GM12865 (cell line): Measurements from ENCODE around the gene POLR2H.

ENCODE experiments used
- DNase-seq: peaks from one replicate; pipeline ENCODE4 v3.0.0; 2010; ENCODE audit warnings: low read depth
- H3K4me3 ChIP-seq: 2 replicates; pipeline ENCODE4 v1.5.1; 2011; ENCODE audit warnings: mild to moderate bottlenecking, low read depth, low read length, control low read depth
- CTCF ChIP-seq: IDR thresholded peaks from 2 replicates; pipeline ENCODE4 v1.5.1; 2011; ENCODE audit warnings: low read length, control low read depth, low read depth, inconsistent platforms; ENCODE audit not compliant: insufficient read depth; ENCODE audit errors: missing control alignments

The POLR2H gene

GRCh38 chr3:184355261-184356040 is 6.1 kb upstream of the POLR2H start:
- TF ChIP-seq CTCF, result no peak
- no peak for DNase-seq
- no peak overlapping the region for H3K4me3 ChIP-seq

GRCh38 chr3:184357248-184358123 is 4.0 kb upstream of the POLR2H start:
- no peak for TF ChIP-seq CTCF
- H3K4me3 ChIP-seq, result no peak overlapping the region
- DNase-seq, result no peak

- no peak overlapping the region for H3K4me3 ChIP-seq
- no peak for DNase-seq
- no peak for TF ChIP-seq CTCF
These were observed 3.3 kb upstream of the POLR2H start for GRCh38 chr3:184358124-184358767.

- no peak for DNase-seq
- no peak overlapping the region for H3K4me3 ChIP-seq
- no peak for TF ChIP-seq CTCF
These were observed 2.6 kb upstream of the POLR2H start for GRCh38 chr3:184358921-184359350.

GRCh38 chr3:184359610-184360009 is 1.9 kb upstream of the POLR2H start:
- no peak overlapping the region for H3K4me3 ChIP-seq
- no peak for TF ChIP-seq CTCF

GRCh38 chr3:184360070-184360928 is 1.2 kb upstream of the POLR2H start:
- no peak for DNase-seq
- no peak for TF ChIP-seq CTCF
- peak overlapping the region; percentile 60; the same call in 1 of the 2 replicates for H3K4me3 ChIP-seq

More at GRCh38 chr3:184359610-184360009, 1.9 kb upstream of the POLR2H start:
- DNase-seq, result no peak
